ENCODE measurements around the gene SARM1.

SARM1 gene

GRCh38 chr17:28384281-28385036 lies 13.0 kb downstream of the SARM1 start:
- Histone ChIP-seq H3K4me1 (ENCODE audit: control insufficient read depth, insufficient read depth, low read length, poor library complexity, severe bottlenecking) (peaks cover 19% of the 10 kb centered on the region), H3K36me3 (ENCODE audit: control insufficient read depth, insufficient read depth, low read length) (peaks cover 8% of the 10 kb centered on the region), H3K27ac (ENCODE audit: insufficient read depth, low read length, poor library complexity, severe bottlenecking) (peak overlapping the region; percentile 20), H3K27me3 (replicated peaks; ENCODE audit: control insufficient read depth, insufficient read depth, low read length, poor library complexity, severe bottlenecking) (no peaks in the 10 kb centered on the region), H3K9me3 (ENCODE audit: control insufficient read depth, low read length) (no peaks in the 10 kb centered on the region), H3K4me3 (ENCODE audit: insufficient read depth, low read depth, low read length, poor library complexity, severe bottlenecking) (peak overlapping the region; percentile 87)
- DNase-seq: peak; percentile 28 to 45 (median 42)

- H3K36me3 ChIP-seq (ENCODE audit: control insufficient read depth, insufficient read depth, low read length): peaks cover 13% of the 10 kb centered on the region
- no peaks in the 10 kb centered on the region for H3K9me3 ChIP-seq (ENCODE audit: control insufficient read depth, low read length)
- peak overlapping the region; percentile 87 for H3K4me3 ChIP-seq (ENCODE audit: insufficient read depth, low read depth, low read length, poor library complexity, severe bottlenecking)
- DNase-seq: no peak
- H3K27me3 ChIP-seq (replicated peaks; ENCODE audit: control insufficient read depth, insufficient read depth, low read length, poor library complexity, severe bottlenecking): no peaks in the 10 kb centered on the region
- H3K27ac ChIP-seq (ENCODE audit: insufficient read depth, low read length, poor library complexity, severe bottlenecking): peak overlapping the region; percentile 20
- H3K4me1 ChIP-seq (ENCODE audit: control insufficient read depth, insufficient read depth, low read length, poor library complexity, severe bottlenecking): peaks cover 19% of the 10 kb centered on the region
These were observed 13.5 kb downstream of the SARM1 start for GRCh38 chr17:28385037-28385400.

- Histone ChIP-seq H3K36me3 (ENCODE audit: control insufficient read depth, insufficient read depth, low read length) (peaks cover 17% of the 10 kb centered on the region), H3K4me3 (ENCODE audit: insufficient read depth, low read depth, low read length, poor library complexity, severe bottlenecking) (peak overlapping the region; percentile 87), H3K27ac (ENCODE audit: insufficient read depth, low read length, poor library complexity, severe bottlenecking) (no peak overlapping the region), H3K4me1 (ENCODE audit: control insufficient read depth, insufficient read depth, low read length, poor library complexity, severe bottlenecking) (peaks cover 19% of the 10 kb centered on the region), H3K27me3 (replicated peaks; ENCODE audit: control insufficient read depth, insufficient read depth, low read length, poor library complexity, severe bottlenecking) (no peaks in the 10 kb centered on the region), H3K9me3 (ENCODE audit: control insufficient read depth, low read length) (no peaks in the 10 kb centered on the region)
- DNase-seq: no peak
These were observed 13.9 kb downstream of the SARM1 start for GRCh38 chr17:28385406-28385805.

GRCh38 chr17:28386391-28386790 lies 14.9 kb downstream of the SARM1 start:
- H3K27ac ChIP-seq (ENCODE audit: insufficient read depth, low read length, poor library complexity, severe bottlenecking): no peak overlapping the region
- H3K4me3 ChIP-seq (ENCODE audit: insufficient read depth, low read depth, low read length, poor library complexity, severe bottlenecking): no peak overlapping the region
- no peaks in the 10 kb centered on the region for H3K27me3 ChIP-seq (replicated peaks; ENCODE audit: control insufficient read depth, insufficient read depth, low read length, poor library complexity, severe bottlenecking)
- DNase-seq: no peak
- H3K9me3 ChIP-seq (ENCODE audit: control insufficient read depth, low read length): no peaks in the 10 kb centered on the region
- peaks cover 16% of the 10 kb centered on the region for H3K4me1 ChIP-seq (ENCODE audit: control insufficient read depth, insufficient read depth, low read length, poor library complexity, severe bottlenecking)
- peaks cover 27% of the 10 kb centered on the region for H3K36me3 ChIP-seq (ENCODE audit: control insufficient read depth, insufficient read depth, low read length)

GRCh38 chr17:28388106-28388505 lies 16.6 kb downstream of the SARM1 start:
- Histone ChIP-seq H3K36me3 (ENCODE audit: control insufficient read depth, insufficient read depth, low read length) (peaks cover 33% of the 10 kb centered on the region), H3K27ac (ENCODE audit: insufficient read depth, low read length, poor library complexity, severe bottlenecking) (no peak overlapping the region), H3K4me1 (ENCODE audit: control insufficient read depth, insufficient read depth, low read length, poor library complexity, severe bottlenecking) (peaks cover 12% of the 10 kb centered on the region), H3K27me3 (replicated peaks; ENCODE audit: control insufficient read depth, insufficient read depth, low read length, poor library complexity, severe bottlenecking) (no peaks in the 10 kb centered on the region), H3K9me3 (ENCODE audit: control insufficient read depth, low read length) (no peaks in the 10 kb centered on the region), H3K4me3 (ENCODE audit: insufficient read depth, low read depth, low read length, poor library complexity, severe bottlenecking) (no peak overlapping the region)
- no peak for DNase-seq

- peaks cover 43% of the 10 kb centered on the region for H3K36me3 ChIP-seq (ENCODE audit: control insufficient read depth, insufficient read depth, low read length)
These were observed 18.6 kb downstream of the SARM1 start for GRCh38 chr17:28390141-28390540.

GRCh38 chr17:28390563-28390962 lies 19.1 kb downstream of the SARM1 start:
- Histone ChIP-seq H3K4me1 (ENCODE audit: control insufficient read depth, insufficient read depth, low read length, poor library complexity, severe bottlenecking) (no peaks in the 10 kb centered on the region), H3K27ac (ENCODE audit: insufficient read depth, low read length, poor library complexity, severe bottlenecking) (no peak overlapping the region), H3K36me3 (ENCODE audit: control insufficient read depth, insufficient read depth, low read length) (peaks cover 47% of the 10 kb centered on the region), H3K4me3 (ENCODE audit: insufficient read depth, low read depth, low read length, poor library complexity, severe bottlenecking) (no peak overlapping the region), H3K9me3 (ENCODE audit: control insufficient read depth, low read length) (no peaks in the 10 kb centered on the region), H3K27me3 (replicated peaks; ENCODE audit: control insufficient read depth, insufficient read depth, low read length, poor library complexity, severe bottlenecking) (no peaks in the 10 kb centered on the region)
- no peak for DNase-seq

More at GRCh38 chr17:28390141-28390540, 18.6 kb downstream of the SARM1 start:
- no peaks in the 10 kb centered on the region for H3K27me3 ChIP-seq (replicated peaks; ENCODE audit: control insufficient read depth, insufficient read depth, low read length, poor library complexity, severe bottlenecking)
- H3K9me3 ChIP-seq (ENCODE audit: control insufficient read depth, low read length): no peaks in the 10 kb centered on the region
- no peak overlapping the region for H3K27ac ChIP-seq (ENCODE audit: insufficient read depth, low read length, poor library complexity, severe bottlenecking)
- DNase-seq: no peak
- peaks cover 4% of the 10 kb centered on the region for H3K4me1 ChIP-seq (ENCODE audit: control insufficient read depth, insufficient read depth, low read length, poor library complexity, severe bottlenecking)
- no peak overlapping the region for H3K4me3 ChIP-seq (ENCODE audit: insufficient read depth, low read depth, low read length, poor library complexity, severe bottlenecking)

- Histone ChIP-seq H3K36me3 (ENCODE audit: control insufficient read depth, insufficient read depth, low read length) (peaks cover 51% of the 10 kb centered on the region), H3K27me3 (replicated peaks; ENCODE audit: control insufficient read depth, insufficient read depth, low read length, poor library complexity, severe bottlenecking) (no peaks in the 10 kb centered on the region), H3K9me3 (ENCODE audit: control insufficient read depth, low read length) (no peaks in the 10 kb centered on the region), H3K27ac (ENCODE audit: insufficient read depth, low read length, poor library complexity, severe bottlenecking) (no peak overlapping the region), H3K4me3 (ENCODE audit: insufficient read depth, low read depth, low read length, poor library complexity, severe bottlenecking) (no peak overlapping the region), H3K4me1 (ENCODE audit: control insufficient read depth, insufficient read depth, low read length, poor library complexity, severe bottlenecking) (no peaks in the 10 kb centered on the region)
- no peak for DNase-seq
These were observed 19.5 kb downstream of the SARM1 start for GRCh38 chr17:28390984-28391383.

GRCh38 chr17:28391401-28391800 lies 19.9 kb downstream of the SARM1 start:
- H3K36me3 ChIP-seq (ENCODE audit: control insufficient read depth, insufficient read depth, low read length): peaks cover 55% of the 10 kb centered on the region
- H3K9me3 ChIP-seq (ENCODE audit: control insufficient read depth, low read length): no peaks in the 10 kb centered on the region
- H3K4me3 ChIP-seq (ENCODE audit: insufficient read depth, low read depth, low read length, poor library complexity, severe bottlenecking): no peak overlapping the region
- no peak overlapping the region for H3K27ac ChIP-seq (ENCODE audit: insufficient read depth, low read length, poor library complexity, severe bottlenecking)
- H3K27me3 ChIP-seq (replicated peaks; ENCODE audit: control insufficient read depth, insufficient read depth, low read length, poor library complexity, severe bottlenecking): no peaks in the 10 kb centered on the region
- no peaks in the 10 kb centered on the region for H3K4me1 ChIP-seq (ENCODE audit: control insufficient read depth, insufficient read depth, low read length, poor library complexity, severe bottlenecking)
- DNase-seq: no peak

GRCh38 chr17:28392491-28392890 lies 21.0 kb downstream of the SARM1 start:
- Histone ChIP-seq H3K4me1 (ENCODE audit: control insufficient read depth, insufficient read depth, low read length, poor library complexity, severe bottlenecking) (no peaks in the 10 kb centered on the region), H3K27me3 (replicated peaks; ENCODE audit: control insufficient read depth, insufficient read depth, low read length, poor library complexity, severe bottlenecking) (no peaks in the 10 kb centered on the region), H3K4me3 (ENCODE audit: insufficient read depth, low read depth, low read length, poor library complexity, severe bottlenecking) (no peak overlapping the region), H3K27ac (ENCODE audit: insufficient read depth, low read length, poor library complexity, severe bottlenecking) (no peak overlapping the region), H3K36me3 (ENCODE audit: control insufficient read depth, insufficient read depth, low read length) (peaks cover 56% of the 10 kb centered on the region), H3K9me3 (ENCODE audit: control insufficient read depth, low read length) (no peaks in the 10 kb centered on the region)
- DNase-seq: no peak

Data from effector memory CD4-positive, alpha-beta T cell (primary cell).